HepG2 (cell line): ENCODE results near the gene SFXN1. TPM values are rescaled to one million over a fixed set of nuclear protein-coding genes. Genes with fewer than 3 reads are reported as not detected.

Source experiments
- ATAC-seq: fragments of 200-7000 bp; cut with Tn5 transposase; 3 replicates; pipeline ENCODE4 v1.9.1; 2020; ENCODE audit warnings: mild to moderate bottlenecking, moderate library complexity
- BruUV-seq: library from RNA; stranded (reverse); fragments of 400-500 nt; replicated peaks from 2 replicates; lab custom pipeline; 2021; lab: Mats Ljungman, UMichigan
- CTCF ChIA-PET: fragments of 300-600 bp; formaldehyde crosslinking; extraction: SDS; loops from one replicate; lab custom pipeline; 2021; ENCODE audit warnings: low total read pairs, inconsistent platforms, low intra/inter-chr PET ratio; lab: Yijun Ruan, JAX
- POLR2A ChIA-PET: fragments of 350-600 bp; sonication (Branson Sonifier 250); formaldehyde crosslinking; loops from one replicate; lab custom pipeline; 2020; ENCODE audit warnings: antibody characterized with exemption, inconsistent platforms; lab: Yijun Ruan, JAX
- DNase-seq: peaks from one replicate; pipeline ENCODE4 v3.0.0-alpha.2; 2015; ENCODE audit warnings: low spot score
- FAIRE-seq: peaks from 3 replicates; lab custom pipeline; 2011; peaks lifted over from hg19 to GRCh38; lab: Jason Lieb, UNC
- H2AFZ ChIP-seq: one replicate; pipeline ENCODE4 v1.6.1; 2011; ENCODE audit warnings: low read length, inconsistent platforms
- H3K27ac ChIP-seq: fragments of 300-600 bp; 3 replicates; pipeline ENCODE4 v1.8.0; 2011; ENCODE audit warnings: mixed run types, mild to moderate bottlenecking, mixed read lengths, low read length, inconsistent platforms; ENCODE audit not compliant: insufficient read depth; ENCODE audit errors: extremely low read length
- H3K27me3 ChIP-seq, 2 experiments: fragments of 200-600 bp in 1 of 2; 2 replicates in 1 of 2; 3 replicates in 1 of 2; pipeline versions ENCODE4 v1.6.0 to v1.8.0; 2011; ENCODE audit warnings: low read length in 2 of 2, mild to moderate bottlenecking in 2 of 2, moderate library complexity in 2 of 2, inconsistent platforms in 1 of 2; ENCODE audit not compliant: insufficient read depth in 2 of 2, control insufficient read depth in 1 of 2
- H3K36me3 ChIP-seq, 2 experiments: fragments of 200-600 bp in 1 of 2; replicated peaks in 1 of 2; 2 replicates in 1 of 2; 3 replicates in 1 of 2; pipeline versions ENCODE4 v1.5.1 to v1.8.0; 2011; ENCODE audit warnings: low read length in 2 of 2, inconsistent platforms in 1 of 2; ENCODE audit not compliant: insufficient read depth in 2 of 2, control insufficient read depth in 1 of 2
- H3K4me1 ChIP-seq: 2 replicates; pipeline ENCODE4 v1.5.1; 2012; ENCODE audit warnings: low read length, inconsistent platforms; ENCODE audit not compliant: insufficient read depth
- H3K4me2 ChIP-seq: 2 replicates; pipeline ENCODE4 v1.6.0; 2011; ENCODE audit warnings: low read depth, low read length, inconsistent platforms
- H3K4me3 ChIP-seq, 3 experiments: fragments of 200-600 bp in 1 of 3; sonication (generic), shearing (Covaris generic) in 1 of 3; replicated peaks in 1 of 3; 2 replicates each; pipeline ENCODE4 v1.5.1; 2011 to 2016; ENCODE audit warnings: low read length in 3 of 3, inconsistent platforms in 2 of 3, low read depth in 2 of 3, mild to moderate bottlenecking in 2 of 3, control low read depth in 1 of 3, mixed read lengths in 1 of 3; ENCODE audit not compliant: insufficient read depth in 1 of 3
- H3K79me2 ChIP-seq: one replicate; pipeline ENCODE4 v1.6.1; 2011; ENCODE audit warnings: low read length, inconsistent platforms; ENCODE audit not compliant: insufficient read depth
- H3K9ac ChIP-seq: 2 replicates; pipeline ENCODE4 v1.6.0; 2011; ENCODE audit warnings: mild to moderate bottlenecking, low read depth, low read length, inconsistent platforms; ENCODE audit not compliant: insufficient read depth
- H3K9me3 ChIP-seq: 2 replicates; pipeline ENCODE4 v1.5.1; 2012; ENCODE audit warnings: mild to moderate bottlenecking, low read length
- H4K20me1 ChIP-seq: 2 replicates; pipeline ENCODE4 v1.6.0; 2011; ENCODE audit warnings: inconsistent platforms, mild to moderate bottlenecking, low read length, moderate library complexity; ENCODE audit not compliant: insufficient read depth
- ARNT2 ChIP-seq: sonication (generic); formaldehyde crosslinking; IDR thresholded peaks from 2 replicates; pipeline ENCODE4 v1.8.0; 2022; ENCODE audit warnings: mild to moderate bottlenecking, low read depth, missing genetic modification reagents, moderate library complexity
- CCAR2 ChIP-seq: fragments of 200-400 bp; formaldehyde crosslinking; optimal IDR thresholded peaks from 2 replicates; pipeline ENCODE3; 2018; ENCODE audit warnings: low read depth, mild to moderate bottlenecking, low read length, moderate library complexity
- CREB1 ChIP-seq, 2 experiments: fragments of 450-650 bp in 1 of 2; IDR thresholded peaks; 2 replicates each; pipeline ENCODE4 v1.6.1; 2016 to 2017; ENCODE audit warnings: control low read depth in 1 of 2, mild to moderate bottlenecking in 1 of 2, missing compliant biosample characterization in 1 of 2, missing genetic modification characterization in 1 of 2
- CSRNP2 ChIP-seq: sonication (generic); formaldehyde crosslinking; conservative IDR thresholded peaks from 2 replicates; pipeline ENCODE4 v1.8.0; 2022; ENCODE audit warnings: low read depth, missing genetic modification reagents
- ETV6 ChIP-seq: sonication (generic); formaldehyde crosslinking; conservative IDR thresholded peaks from 2 replicates; pipeline ENCODE4 v1.4.0; 2020; ENCODE audit warnings: missing genetic modification reagents
- FOXA1 ChIP-seq, 2 experiments: fragments of 450-650 bp in 1 of 2; sonication (generic) in 1 of 2; formaldehyde crosslinking in 1 of 2; IDR thresholded peaks; 2 replicates each; pipeline versions ENCODE4 v1.4.0 to v1.6.1; 2016 to 2020; ENCODE audit warnings: missing genetic modification reagents in 1 of 2
- RAD51 ChIP-seq: fragments of 450-650 bp; IDR thresholded peaks from 2 replicates; pipeline ENCODE4 v1.6.1; 2016; ENCODE audit warnings: borderline replicate concordance
- REPIN1 ChIP-seq: sonication (generic); formaldehyde crosslinking; IDR thresholded peaks from 2 replicates; pipeline ENCODE4 v1.8.0; 2022; ENCODE audit warnings: missing genetic modification reagents, low read depth, mild to moderate bottlenecking, borderline replicate concordance
- SOX5 ChIP-seq: IDR thresholded peaks from 2 replicates; pipeline ENCODE4 v1.6.1; 2016; ENCODE audit warnings: borderline replicate concordance
- ZBTB49 ChIP-seq: sonication (generic); formaldehyde crosslinking; IDR thresholded peaks from 2 replicates; pipeline ENCODE4 v1.4.0; 2020; ENCODE audit warnings: missing genetic modification reagents, borderline replicate concordance
- ZNF274 ChIP-seq: sonication (generic); formaldehyde crosslinking; IDR thresholded peaks from 2 replicates; pipeline ENCODE4 v1.5.1; 2020; ENCODE audit warnings: mild to moderate bottlenecking, missing genetic modification reagents
- ZNF30 ChIP-seq: sonication (generic); formaldehyde crosslinking; IDR thresholded peaks from 2 replicates; pipeline ENCODE4 v1.5.0; 2020; ENCODE audit warnings: mild to moderate bottlenecking, missing genetic modification reagents
- ZNF337 ChIP-seq: sonication (generic); formaldehyde crosslinking; IDR thresholded peaks from 2 replicates; pipeline ENCODE4 v1.5.1; 2020; ENCODE audit warnings: missing genetic modification reagents, low read depth, mild to moderate bottlenecking, borderline replicate concordance
- ZNF616 ChIP-seq: sonication (generic); formaldehyde crosslinking; IDR thresholded peaks from 2 replicates; pipeline ENCODE4 v1.5.0; 2020; ENCODE audit warnings: low read depth, mild to moderate bottlenecking, missing genetic modification reagents
- WGBS: methylation state at CpG from one replicate; pipeline ENCODE4 v1.1.6; 2017; ENCODE audit warnings: low lambda C conversion rate; 5-methylcytosine and 5-hydroxymethylcytosine counted together
- in situ Hi-C: cut with HindIII; loops from 2 replicates; pipeline ENCODE4 v1.10.0; 2017; ENCODE audit warnings: low pct_unique_long_range_greater_than_20kb; ENCODE audit not compliant: extremely low pct_ligation_motif_present
- intact Hi-C: fragments of 100-400 bp; cut with micrococcal nuclease; formaldehyde crosslinking; loops from one replicate; pipeline ENCODE4 v1.10.0; 2022; ENCODE audit not compliant: unreplicated experiment
- polyA plus RNA-seq, 8 experiments: library from polyadenylated mRNA; depleted of rRNA in 3 of 8; stranded (reverse) in 7 of 8; unstranded in 1 of 8; fragments of >200 nt; fragmentation: Illumina TruSeq in 4 of 8; extraction: Trizol in 4 of 8; gene quantifications; 2 replicates each; pipeline versions ENCODE4 v1.2.1 to v1.2.3, GENCODE V29; 2011 to 2016; ENCODE audit warnings: low read depth in 4 of 8, missing spikeins in 1 of 8, mixed read lengths in 1 of 8; ENCODE audit not compliant: insufficient read depth in 1 of 8
- total RNA-seq, 5 experiments: library from RNA; depleted of rRNA; stranded (reverse); fragments of >200 nt; fragmentation: Illumina TruSeq; extraction: Trizol; gene quantifications; 2 replicates each; pipeline ENCODE4 v1.2.3, GENCODE V29; 2016; ENCODE audit warnings: low read depth in 1 of 5

Gene SFXN1
- total and polyA plus RNA-seq, 2 of the 13 experiments (the other 11 are each of a cell fraction or from before 2014, with no cell fraction given): 122 to 135 TPM

GRCh38 chr5:175554296-175554695 lies 75.9 kb downstream of the SFXN1 start:
- no peak overlapping the region for H3K27ac ChIP-seq
- in situ Hi-C loops: no loop called here
- no peaks in the 10 kb centered on the region for H4K20me1 ChIP-seq
- H2AFZ ChIP-seq: no peak overlapping the region
- H3K79me2 ChIP-seq: no peaks in the 10 kb centered on the region
- intact Hi-C loops: no loop called here
- peaks cover 2 to 24% of the 10 kb centered on the region in 2 experiments; a peak in 4 of 5 replicates for H3K27me3 ChIP-seq
- no peaks in the 10 kb centered on the region for H3K9me3 ChIP-seq
- ATAC-seq: no peak
- no peaks in the 10 kb centered on the region for H3K4me1 ChIP-seq
- TF ChIP-seq CCAR2: no peak
- TF ChIP-seq, all 625 proteins: peak for 0
- FAIRE-seq (no peak), DNase-seq (no peak)
- WGBS: 10% methylated on average over 8 of the region's 8 CpGs
- Histone ChIP-seq H3K4me3 (no peak overlapping the region), H3K36me3 (no peaks in the 10 kb centered on the region), H3K4me2 (no peak overlapping the region), H3K9ac (no peak overlapping the region)
- BruUV-seq: no TSS peak
- ChIA-PET POLR2A (no interaction called here), CTCF (no interaction called here)

GRCh38 chr5:175555168-175555785 lies 76.9 kb downstream of the SFXN1 start:
- DNase-seq (no peak), ATAC-seq (no peak), FAIRE-seq (no peak)
- CTCF ChIA-PET: no interaction called here
- POLR2A ChIA-PET: no interaction called here
- Histone ChIP-seq H3K4me1 (no peaks in the 10 kb centered on the region), H2AFZ (no peak overlapping the region), H4K20me1 (no peaks in the 10 kb centered on the region), H3K79me2 (no peaks in the 10 kb centered on the region), H3K4me3 (no peak overlapping the region), H3K9me3 (no peaks in the 10 kb centered on the region), H3K27ac (no peak overlapping the region), H3K36me3 (no peaks in the 10 kb centered on the region), H3K27me3 (peaks cover 2 to 24% of the 10 kb centered on the region in 2 experiments; a peak in 4 of 5 replicates), H3K9ac (no peak overlapping the region), H3K4me2 (no peak overlapping the region)
- BruUV-seq: no TSS peak
- 36% methylated on average over 11 of the region's 12 CpGs for WGBS
- intact Hi-C loops: no loop called here
- in situ Hi-C loops: no loop called here
- TF ChIP-seq RAD51 (no peak), FOXA1 (IDR thresholded peaks at IDR 0.05) (no peak), FOXA1 (CRISPR knock-in tag; IDR thresholded peaks at IDR 0.05) (no peak), ZNF616 (CRISPR knock-in tag) (no peak), ARNT2 (no peak), REPIN1 (no peak), CSRNP2 (CRISPR knock-in tag) (no peak), SOX5 (no peak), ZNF274 (CRISPR knock-in tag) (no peak), ETV6 (CRISPR knock-in tag) (no peak), ZBTB49 (no peak), ZNF337 (no peak), CREB1 (IDR thresholded peaks at IDR 0.05) (no peak), CREB1 (CRISPR knock-in tag; IDR thresholded peaks at IDR 0.05) (no peak), ZNF30 (CRISPR knock-in tag) (no peak)
